NK-92 treated with Interleukin-12 subunit alpha and Interleukin-12 subunit beta, amount 100 ng/mL, for 24 hours (cell line): ENCODE results near the gene ADAMTS17.

Experiments used
- DNase-seq: peaks from one replicate; lab custom pipeline; 2025; lab: John Stamatoyannopoulos, UW

ADAMTS17 gene

GRCh38 chr15:100170291-100171210, 171.2 kb downstream of the ADAMTS17 start:
- no peak for DNase-seq

DNA sequence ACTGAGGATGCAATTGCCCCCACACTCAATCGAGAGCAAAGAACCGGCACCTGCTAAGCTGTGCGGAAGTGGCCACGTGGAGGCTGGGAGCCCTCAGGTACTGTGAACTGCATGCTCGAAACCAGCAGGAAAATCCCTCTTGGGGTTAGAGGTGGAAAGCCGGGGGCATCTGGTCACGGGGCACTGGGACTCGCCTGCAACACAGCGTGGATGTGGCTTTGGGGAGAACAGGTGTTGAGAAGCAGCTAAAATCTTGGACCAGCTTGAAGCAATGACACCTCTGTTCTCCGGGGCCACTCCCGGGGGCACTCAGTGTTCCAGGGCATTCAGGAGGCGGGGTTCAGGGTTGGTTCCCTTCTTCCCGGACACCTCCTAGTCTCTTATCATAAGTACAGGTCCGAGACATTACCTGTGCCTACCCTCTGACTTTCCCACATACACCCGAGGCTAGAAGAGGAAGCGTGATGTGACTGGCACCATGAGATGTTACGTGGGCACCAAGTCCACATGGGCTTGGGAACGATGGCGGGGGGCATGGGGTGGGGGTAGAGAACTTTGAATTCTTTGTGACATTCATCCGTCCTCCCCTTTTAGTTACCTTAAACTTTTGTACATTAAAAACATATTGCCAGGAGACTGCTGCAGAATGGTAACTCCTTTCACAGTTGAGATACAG, 172.0 kb downstream of the ADAMTS17 start:
- DNase-seq: no peak

DNA sequence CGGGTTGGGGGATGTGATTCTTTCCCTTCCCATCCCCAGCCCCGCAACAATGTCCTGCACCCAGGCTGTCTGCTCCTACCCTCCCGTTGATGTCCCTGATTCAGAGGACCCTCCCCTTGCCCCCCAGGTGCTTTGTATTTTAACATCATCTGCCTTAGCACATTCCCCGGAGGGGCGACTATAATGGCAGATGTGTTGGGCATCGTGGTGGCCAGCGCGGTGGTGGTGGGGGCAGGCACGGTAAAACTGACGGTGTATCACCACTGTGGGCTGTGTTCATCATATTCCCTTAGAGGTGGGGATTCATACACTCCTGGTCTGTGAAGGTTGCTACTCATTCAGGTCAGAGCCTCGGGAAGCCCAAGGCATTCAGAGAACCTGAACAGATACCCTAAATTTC, 173.0 kb downstream of the ADAMTS17 start:
- DNase-seq: no peak

DNA sequence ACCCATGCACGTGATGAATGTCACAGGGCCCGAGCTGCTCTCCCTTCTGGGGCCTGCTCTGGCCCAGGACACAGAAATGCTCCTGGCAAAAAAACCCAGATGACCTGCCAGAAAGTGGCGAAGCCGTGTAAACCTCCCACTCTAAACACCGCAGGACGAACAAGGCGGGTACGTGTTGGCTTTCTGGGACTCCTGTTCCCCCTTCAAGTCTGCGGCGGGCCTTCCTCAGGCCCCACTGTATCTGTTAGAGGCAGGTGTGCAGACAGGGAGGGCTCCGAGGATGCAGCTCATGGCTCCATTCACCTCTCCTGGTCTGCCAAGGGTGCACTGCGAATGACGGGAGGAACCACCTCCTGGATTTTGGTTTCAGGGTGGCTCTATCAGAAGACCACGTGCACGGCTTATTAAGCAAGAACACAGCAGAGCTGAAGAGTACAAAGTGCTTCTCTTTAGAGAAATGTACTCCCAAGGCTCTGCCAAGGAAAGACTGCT, 173.8 kb downstream of the ADAMTS17 start:
- no peak for DNase-seq

GRCh38 chr15:100166313-100166712, 175.5 kb downstream of the ADAMTS17 start:
- DNase-seq: no peak

DNA sequence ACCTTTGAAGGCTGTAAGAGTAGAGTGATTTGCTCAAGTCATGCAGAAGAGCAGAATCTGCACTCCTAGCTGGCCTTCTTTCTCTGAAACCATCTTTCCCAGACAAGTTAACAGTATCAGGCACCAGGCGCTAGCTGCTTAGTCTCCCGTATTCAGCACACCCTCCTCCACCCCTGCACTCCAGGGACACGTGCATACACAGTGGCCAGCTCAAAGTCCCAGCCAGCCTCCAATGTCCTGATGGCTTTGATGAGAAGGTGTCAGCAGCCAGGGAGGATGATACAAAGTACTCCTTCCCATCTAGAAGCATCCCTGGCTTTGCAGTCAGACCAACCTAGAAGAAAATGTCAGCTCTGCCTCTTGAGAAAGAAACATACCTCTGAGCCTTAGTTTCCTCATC, 177.8 kb downstream of the ADAMTS17 start:
- DNase-seq: no peak

DNA sequence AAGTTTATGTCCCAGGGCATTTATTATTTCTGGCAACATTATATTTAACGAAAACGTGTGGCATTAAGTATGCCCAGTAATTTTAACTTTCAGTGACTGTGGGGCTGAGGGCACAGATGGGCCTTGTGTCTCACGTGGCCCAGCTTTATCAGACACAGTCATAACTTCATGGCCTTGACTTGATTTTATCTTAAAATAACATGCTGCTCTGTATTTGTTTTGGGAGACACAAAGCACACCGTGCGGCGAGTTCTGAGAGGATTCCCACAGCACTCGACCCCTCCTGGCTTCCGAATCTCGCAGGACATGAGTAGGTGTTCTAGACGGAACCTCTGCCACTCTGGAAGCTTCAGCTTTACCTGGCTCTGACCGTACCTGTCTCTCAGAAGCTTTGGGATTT, 180.8 kb downstream of the ADAMTS17 start:
- DNase-seq: no peak

- no peak for DNase-seq
These were observed 182.3 kb downstream of the ADAMTS17 start for GRCh38 chr15:100159436-100159835.

- DNase-seq: no peak
These were observed 183.4 kb downstream of the ADAMTS17 start for GRCh38 chr15:100158356-100158755.

DNA sequence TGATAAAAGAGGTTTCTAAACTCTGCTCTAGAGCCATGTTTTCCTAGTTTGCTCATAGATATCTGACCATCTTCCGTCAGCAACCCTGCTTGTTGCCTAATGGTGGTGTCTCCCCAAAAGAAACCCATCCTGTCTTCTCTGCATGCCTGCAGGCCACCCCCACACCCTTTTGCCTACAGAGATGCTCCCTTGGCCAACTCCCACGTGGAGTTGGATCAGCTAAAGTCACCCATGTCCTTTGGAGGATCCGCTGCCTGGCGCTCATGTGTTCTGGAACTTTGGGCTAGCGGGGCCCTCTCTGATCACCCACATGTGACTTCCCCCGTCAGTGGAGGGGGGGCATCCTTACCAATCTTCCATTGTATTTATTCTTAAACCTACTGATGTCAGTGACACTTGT, 185.6 kb downstream of the ADAMTS17 start:
- DNase-seq: no peak

DNA sequence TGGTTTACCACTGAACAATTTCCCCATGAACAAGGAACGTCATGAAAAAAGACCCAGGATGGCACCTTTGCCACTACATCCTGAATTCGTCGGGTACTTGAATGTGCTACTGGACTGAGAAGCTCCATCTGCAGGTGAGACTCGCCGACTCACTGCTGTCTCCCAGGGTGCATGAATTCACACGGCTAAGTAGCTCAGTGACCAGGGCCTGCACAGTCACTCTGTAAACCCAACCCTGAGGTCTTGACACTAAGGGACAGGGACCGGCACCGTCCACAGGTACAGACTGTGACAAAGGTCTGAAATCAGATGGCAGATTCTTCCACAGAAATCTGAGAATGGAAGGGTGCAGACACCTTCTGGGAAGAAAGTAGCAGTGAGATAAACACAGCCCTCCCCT, 187.4 kb downstream of the ADAMTS17 start:
- no peak for DNase-seq

DNA sequence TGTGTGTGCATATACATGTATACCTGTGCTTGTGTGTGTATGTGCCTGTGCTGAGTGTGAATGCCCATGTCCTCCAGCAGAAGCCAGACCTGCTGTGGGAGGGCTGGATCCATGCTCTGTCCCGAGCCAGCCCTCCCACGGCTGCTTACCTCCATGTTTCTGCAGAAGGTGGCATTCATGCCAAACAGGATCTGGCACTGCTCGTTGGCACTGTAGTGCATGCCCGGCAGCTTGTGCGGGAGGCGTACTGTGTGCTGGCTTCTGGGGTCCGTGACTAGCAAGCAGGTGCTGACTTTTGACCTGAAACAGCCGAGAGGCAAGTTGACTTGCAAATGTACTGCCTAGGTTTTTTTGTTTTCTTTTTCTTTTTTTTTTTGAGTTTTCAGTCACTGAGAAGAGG, 189.3 kb downstream of the ADAMTS17 start:
- no peak for DNase-seq

GRCh38 chr15:100150906-100151305, 190.9 kb downstream of the ADAMTS17 start:
- DNase-seq: no peak

GRCh38 chr15:100147828-100148227, 193.9 kb downstream of the ADAMTS17 start:
- no peak for DNase-seq

DNA sequence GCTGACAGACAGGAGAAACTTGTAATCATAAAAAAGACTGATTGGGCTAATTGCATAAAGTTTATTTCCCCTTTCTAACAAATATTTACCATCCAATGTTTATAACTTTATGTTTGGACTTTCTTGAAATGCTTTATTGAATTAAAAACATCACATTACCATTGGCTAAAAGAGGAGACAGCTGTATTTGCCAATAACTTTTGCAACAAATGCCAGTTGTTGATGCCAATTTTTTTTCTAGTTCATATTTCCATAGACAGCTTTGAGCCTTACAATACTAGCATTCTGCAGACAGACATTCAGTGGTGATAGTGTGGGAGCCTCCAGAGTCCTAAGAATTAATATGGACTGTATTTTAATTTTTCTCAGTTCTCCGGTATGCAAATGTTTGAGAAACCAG, 198.4 kb downstream of the ADAMTS17 start:
- no peak for DNase-seq

DNA sequence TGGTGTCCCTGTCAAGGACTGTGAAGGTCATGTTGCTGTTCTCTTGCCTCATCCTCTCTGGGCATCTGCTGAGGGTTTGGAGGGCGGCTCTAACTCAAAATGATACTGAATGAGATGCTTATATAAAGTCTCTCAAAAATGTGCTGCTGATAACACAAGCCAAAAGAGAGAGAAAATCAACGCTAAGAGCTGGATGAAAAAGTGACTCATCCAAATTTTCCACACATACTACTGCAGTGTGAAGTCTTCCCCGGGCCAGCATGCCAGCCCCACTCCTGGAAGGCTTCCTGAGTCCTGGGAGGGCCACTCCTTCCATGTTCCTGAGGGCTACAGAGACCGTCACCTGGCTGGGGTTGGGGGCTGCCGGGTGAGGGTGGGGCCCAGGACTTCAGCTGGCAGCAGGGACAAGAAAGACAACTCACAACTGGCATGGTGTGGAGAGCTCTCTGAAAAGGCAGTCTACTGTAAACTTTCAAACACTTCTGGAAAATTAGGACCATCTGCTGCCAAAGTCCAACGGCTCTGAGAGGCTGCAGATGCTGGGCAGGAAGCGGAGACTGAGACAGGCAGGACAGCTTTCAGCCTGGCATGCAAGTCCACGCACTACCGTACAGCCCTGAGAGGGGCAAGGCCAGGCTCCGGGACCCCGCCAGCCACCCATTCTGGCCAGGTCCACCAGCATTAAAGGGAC, 200.3 kb downstream of the ADAMTS17 start:
- DNase-seq: no peak

- no peak for DNase-seq
These were observed 201.1 kb downstream of the ADAMTS17 start for GRCh38 chr15:100140527-100141308.

GRCh38 chr15:100134586-100134985, 207.2 kb downstream of the ADAMTS17 start:
- no peak for DNase-seq

GRCh38 chr15:100134089-100134583, 207.6 kb downstream of the ADAMTS17 start:
- DNase-seq: no peak

DNA sequence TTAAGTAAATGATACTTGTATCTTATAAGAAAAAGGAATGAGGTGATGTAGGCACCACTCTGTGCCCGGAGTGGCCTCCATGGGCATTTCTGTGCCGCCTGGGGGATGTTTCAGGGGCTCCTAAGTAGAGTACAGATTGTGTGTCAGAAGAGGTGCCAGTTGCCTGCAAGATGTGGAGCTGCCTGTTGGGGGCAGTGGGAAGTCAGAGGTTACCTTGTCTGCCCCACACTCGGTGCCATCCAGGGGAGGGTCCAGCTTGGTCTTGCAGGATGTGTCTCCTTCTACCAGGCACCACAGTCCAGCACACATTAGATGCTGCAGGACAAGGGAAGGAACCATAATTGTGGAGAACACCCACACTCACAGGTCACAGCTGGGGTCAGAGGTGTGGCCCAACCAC, 208.8 kb downstream of the ADAMTS17 start:
- no peak for DNase-seq

DNA sequence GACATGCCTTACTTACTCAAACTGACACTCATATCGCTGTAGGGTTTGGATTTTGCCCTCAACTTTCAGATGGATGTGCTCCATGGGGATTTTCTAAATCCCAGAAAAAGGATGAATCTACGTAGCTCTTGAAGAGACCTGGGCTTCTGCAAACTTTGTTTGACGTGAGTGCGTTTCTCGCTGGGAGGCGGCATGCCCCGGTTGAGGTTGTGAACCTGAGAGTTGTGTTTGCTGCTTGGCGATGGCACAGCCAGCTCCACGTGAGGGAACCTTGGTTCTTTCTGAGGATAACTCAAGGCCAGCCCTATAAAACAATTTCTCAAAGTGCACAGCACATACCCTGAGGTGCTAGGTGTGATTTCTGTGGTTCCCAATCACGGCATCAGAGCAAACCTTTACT, 209.5 kb downstream of the ADAMTS17 start:
- DNase-seq: no peak
